GM23338 (cell line): ENCODE data around the gene LINC00305. TPM values are rescaled to one million over a fixed set of nuclear protein-coding genes. Genes with fewer than 3 reads are reported as not detected.

Experiments
- ATAC-seq: fragments of 200-7000 bp; cut with Tn5 transposase; 3 replicates; pipeline ENCODE4 v1.9.1; 2020
- DNase-seq: peaks from one replicate; pipeline ENCODE4 v3.0.0-alpha.2; 2015; ENCODE audit warnings: low spot score
- H2AFZ ChIP-seq: fragments of 200-600 bp; sonication (generic); 2 replicates; pipeline ENCODE4 v1.8.0; 2016; ENCODE audit warnings: antibody characterized with exemption, mild to moderate bottlenecking, moderate library complexity
- H3F3A ChIP-seq: fragments of 200-600 bp; sonication (generic); replicated peaks from 2 replicates; pipeline ENCODE4 v1.8.0; 2017; ENCODE audit warnings: antibody characterized with exemption, mixed run types, low read depth
- H3K27ac ChIP-seq: fragments of 200-600 bp; sonication (generic); 2 replicates; pipeline ENCODE4 v1.6.1; 2016; ENCODE audit warnings: low read depth
- H3K27me3 ChIP-seq: fragments of 200-600 bp; sonication (generic); 2 replicates; pipeline ENCODE4 v1.8.0; 2016; ENCODE audit warnings: mild to moderate bottlenecking, mixed run types, moderate library complexity; ENCODE audit not compliant: insufficient read depth
- H3K36me3 ChIP-seq: fragments of 200-600 bp; sonication (generic); 2 replicates; pipeline ENCODE4 v1.8.0; 2016; ENCODE audit warnings: mild to moderate bottlenecking; ENCODE audit not compliant: insufficient read depth
- H3K4me1 ChIP-seq: fragments of 200-600 bp; sonication (generic); 2 replicates; pipeline ENCODE4 v1.8.0; 2016; ENCODE audit warnings: mild to moderate bottlenecking, moderate library complexity; ENCODE audit not compliant: insufficient read depth
- H3K4me2 ChIP-seq: fragments of 200-600 bp; sonication (generic); 2 replicates; pipeline ENCODE4 v1.7.1; 2017; ENCODE audit warnings: mixed run types
- H3K4me3 ChIP-seq: fragments of 200-600 bp; sonication (generic); 2 replicates; pipeline ENCODE4 v1.6.1; 2016; ENCODE audit warnings: mixed run types
- H3K79me2 ChIP-seq: fragments of 200-600 bp; sonication (generic); replicated peaks from 2 replicates; pipeline ENCODE4 v1.8.0; 2017; ENCODE audit warnings: mild to moderate bottlenecking; ENCODE audit not compliant: insufficient read depth
- H3K9me2 ChIP-seq: fragments of 200-600 bp; sonication (generic); 2 replicates; pipeline ENCODE4 v1.8.0; 2017; ENCODE audit not compliant: insufficient read depth
- H4K20me1 ChIP-seq: fragments of 200-600 bp; sonication (generic); replicated peaks from 2 replicates; pipeline ENCODE4 v1.8.0; 2017; ENCODE audit warnings: mild to moderate bottlenecking; ENCODE audit not compliant: insufficient read depth
- H3K27ac Mint-ChIP-seq: 2 replicates; pipeline ENCODE4 v1.8.0; 2020; ENCODE audit warnings: inconsistent platforms, mild to moderate bottlenecking, moderate library complexity, mixed read lengths
- H3K27me3 Mint-ChIP-seq: 3 replicates; pipeline ENCODE4 v1.8.0; 2022; ENCODE audit warnings: low read depth, mild to moderate bottlenecking, moderate library complexity, mixed read lengths, inconsistent platforms; ENCODE audit not compliant: insufficient read depth, poor library complexity
- H3K36me3 Mint-ChIP-seq: 3 replicates; pipeline ENCODE4 v1.8.0; 2021; ENCODE audit warnings: low read depth, mild to moderate bottlenecking, inconsistent platforms, moderate library complexity, mixed read lengths
- H3K4me1 Mint-ChIP-seq: 3 replicates; pipeline ENCODE4 v1.8.0; 2020; ENCODE audit warnings: mild to moderate bottlenecking, inconsistent platforms, mixed read lengths
- H3K4me3 Mint-ChIP-seq: 3 replicates; pipeline ENCODE4 v1.8.0; 2021; ENCODE audit warnings: moderate library complexity, mild to moderate bottlenecking, inconsistent platforms, mixed read lengths
- H3K9me3 Mint-ChIP-seq: 3 replicates; pipeline ENCODE4 v1.8.0; 2020; ENCODE audit warnings: moderate library complexity, mild to moderate bottlenecking, inconsistent platforms, mixed read lengths
- CREB1 ChIP-seq: fragments of 250-450 bp; sonication (Bioruptor Pico); IDR thresholded peaks from 2 replicates; pipeline ENCODE4 v1.5.0; 2020; ENCODE audit warnings: low read depth, mild to moderate bottlenecking, moderate library complexity
- EZH2 ChIP-seq: fragments of 200-600 bp; sonication (generic); IDR thresholded peaks from one replicate; pipeline ENCODE4 v1.8.0; 2017; ENCODE audit warnings: antibody characterized with exemption, mild to moderate bottlenecking, low read depth; ENCODE audit not compliant: unreplicated experiment
- EZH2phosphoT487 ChIP-seq: fragments of 200-600 bp; sonication (generic); IDR thresholded peaks from one replicate; pipeline ENCODE4 v1.8.1; 2018; ENCODE audit warnings: antibody characterized with exemption; ENCODE audit not compliant: unreplicated experiment
- JUNB ChIP-seq: IDR thresholded peaks from one replicate; pipeline ENCODE4 v1.6.1; 2016; ENCODE audit warnings: antibody characterized with exemption; ENCODE audit not compliant: unreplicated experiment
- NANOG ChIP-seq: IDR thresholded peaks from 2 replicates; pipeline ENCODE4 v1.6.1; 2016; ENCODE audit warnings: antibody characterized with exemption, borderline replicate concordance
- STAT1 ChIP-seq: IDR thresholded peaks from one replicate; pipeline ENCODE4 v1.6.1; 2016; ENCODE audit warnings: antibody characterized with exemption; ENCODE audit not compliant: unreplicated experiment
- ZNF114 ChIP-seq: fragments of 250-450 bp; sonication (Bioruptor Pico); IDR thresholded peaks from 2 replicates; pipeline ENCODE4 v1.5.0; 2020; ENCODE audit warnings: mild to moderate bottlenecking, moderate library complexity
- ZNF331 ChIP-seq: fragments of 250-450 bp; sonication (Bioruptor Pico); IDR thresholded peaks from 2 replicates; pipeline ENCODE4 v1.5.0; 2020; ENCODE audit warnings: low read depth, mild to moderate bottlenecking, moderate library complexity
- polyA plus RNA-seq: library from polyadenylated mRNA; unstranded; fragments of >200 nt; fragmentation: Nextera tagmentation; extraction: Ambion mirVana; gene quantifications from 2 replicates; pipeline ENCODE4 v1.2.1, GENCODE V29; 2016
- total RNA-seq: library from RNA; depleted of rRNA; stranded (reverse); fragments of >200 nt; shearing (Covaris generic); gene quantifications from 2 replicates; pipeline ENCODE4 v1.2.3, GENCODE V29; 2014
- TF ChIP-seq, protein P1 (sequence below): IDR thresholded peaks from one replicate; pipeline ENCODE4 v1.6.1; 2018; ENCODE audit warnings: antibody characterized with exemption; ENCODE audit not compliant: unreplicated experiment
- TF ChIP-seq, protein P2 (sequence below): fragments of 250-450 bp; sonication (Bioruptor Pico); IDR thresholded peaks from 2 replicates; pipeline ENCODE4 v1.5.0; 2020; ENCODE audit warnings: mild to moderate bottlenecking, moderate library complexity
- TF ChIP-seq, protein P3 (sequence below): IDR thresholded peaks from 2 replicates; pipeline ENCODE4 v1.6.1; 2016; ENCODE audit warnings: antibody characterized with exemption

The LINC00305 gene
- total and polyA plus RNA-seq, 2 experiments from 2014 or later = not detected

DNA sequence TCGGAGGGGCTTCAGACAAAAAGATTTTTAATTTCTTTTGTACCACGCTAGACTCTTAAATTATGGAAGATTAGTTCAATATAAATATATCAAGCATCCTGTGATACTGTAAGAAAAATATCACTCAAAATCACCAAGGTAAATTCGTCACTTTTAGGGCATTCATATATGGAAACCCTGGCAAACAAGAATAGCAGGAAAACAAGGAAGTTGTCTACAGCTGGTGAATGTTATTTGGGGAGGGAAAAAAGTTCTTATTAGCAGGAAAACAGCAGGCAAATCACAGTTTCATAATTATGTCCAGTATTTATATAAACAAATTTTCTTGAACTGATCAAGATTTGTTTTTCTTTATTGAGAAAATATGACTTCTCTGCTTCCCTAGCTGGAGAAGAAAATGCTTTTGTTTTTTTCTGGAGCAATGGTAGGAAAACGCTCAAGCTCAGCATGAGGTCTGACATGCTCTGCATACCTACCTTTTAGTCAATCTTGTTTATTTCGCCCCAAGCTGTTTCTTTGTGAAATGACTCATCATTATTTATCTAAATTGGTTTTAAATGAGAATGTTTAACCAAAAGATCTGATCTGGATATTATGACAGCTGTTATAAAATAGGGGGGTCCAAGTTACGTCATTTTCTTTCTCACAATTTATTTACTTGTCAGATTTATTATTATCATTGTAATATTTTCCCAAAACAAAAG is 14.7 kb downstream of the LINC00305 start:
- H3K4me2 ChIP-seq = peak overlapping the region; percentile 23; the same call in 1 of the 2 replicates
- peaks cover 8% of the 10 kb centered on the region for H3K4me1 ChIP-seq
- TF ChIP-seq, protein P1, sequence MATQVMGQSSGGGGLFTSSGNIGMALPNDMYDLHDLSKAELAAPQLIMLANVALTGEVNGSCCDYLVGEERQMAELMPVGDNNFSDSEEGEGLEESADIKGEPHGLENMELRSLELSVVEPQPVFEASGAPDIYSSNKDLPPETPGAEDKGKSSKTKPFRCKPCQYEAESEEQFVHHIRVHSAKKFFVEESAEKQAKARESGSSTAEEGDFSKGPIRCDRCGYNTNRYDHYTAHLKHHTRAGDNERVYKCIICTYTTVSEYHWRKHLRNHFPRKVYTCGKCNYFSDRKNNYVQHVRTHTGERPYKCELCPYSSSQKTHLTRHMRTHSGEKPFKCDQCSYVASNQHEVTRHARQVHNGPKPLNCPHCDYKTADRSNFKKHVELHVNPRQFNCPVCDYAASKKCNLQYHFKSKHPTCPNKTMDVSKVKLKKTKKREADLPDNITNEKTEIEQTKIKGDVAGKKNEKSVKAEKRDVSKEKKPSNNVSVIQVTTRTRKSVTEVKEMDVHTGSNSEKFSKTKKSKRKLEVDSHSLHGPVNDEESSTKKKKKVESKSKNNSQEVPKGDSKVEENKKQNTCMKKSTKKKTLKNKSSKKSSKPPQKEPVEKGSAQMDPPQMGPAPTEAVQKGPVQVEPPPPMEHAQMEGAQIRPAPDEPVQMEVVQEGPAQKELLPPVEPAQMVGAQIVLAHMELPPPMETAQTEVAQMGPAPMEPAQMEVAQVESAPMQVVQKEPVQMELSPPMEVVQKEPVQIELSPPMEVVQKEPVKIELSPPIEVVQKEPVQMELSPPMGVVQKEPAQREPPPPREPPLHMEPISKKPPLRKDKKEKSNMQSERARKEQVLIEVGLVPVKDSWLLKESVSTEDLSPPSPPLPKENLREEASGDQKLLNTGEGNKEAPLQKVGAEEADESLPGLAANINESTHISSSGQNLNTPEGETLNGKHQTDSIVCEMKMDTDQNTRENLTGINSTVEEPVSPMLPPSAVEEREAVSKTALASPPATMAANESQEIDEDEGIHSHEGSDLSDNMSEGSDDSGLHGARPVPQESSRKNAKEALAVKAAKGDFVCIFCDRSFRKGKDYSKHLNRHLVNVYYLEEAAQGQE = no peak
- TF ChIP-seq EZH2 = no peak
- no peak for TF ChIP-seq ZNF331
- no peak for TF ChIP-seq JUNB
- no peak for TF ChIP-seq ZNF114 (CRISPR knock-in tag)
- TF ChIP-seq CREB1 (CRISPR knock-in tag) = 0 out of 2 replicates have a peak, but pooled peaks have one; percentile 45
- no peak for TF ChIP-seq STAT1
- TF ChIP-seq EZH2phosphoT487 = no peak
- TF ChIP-seq, protein P2, sequence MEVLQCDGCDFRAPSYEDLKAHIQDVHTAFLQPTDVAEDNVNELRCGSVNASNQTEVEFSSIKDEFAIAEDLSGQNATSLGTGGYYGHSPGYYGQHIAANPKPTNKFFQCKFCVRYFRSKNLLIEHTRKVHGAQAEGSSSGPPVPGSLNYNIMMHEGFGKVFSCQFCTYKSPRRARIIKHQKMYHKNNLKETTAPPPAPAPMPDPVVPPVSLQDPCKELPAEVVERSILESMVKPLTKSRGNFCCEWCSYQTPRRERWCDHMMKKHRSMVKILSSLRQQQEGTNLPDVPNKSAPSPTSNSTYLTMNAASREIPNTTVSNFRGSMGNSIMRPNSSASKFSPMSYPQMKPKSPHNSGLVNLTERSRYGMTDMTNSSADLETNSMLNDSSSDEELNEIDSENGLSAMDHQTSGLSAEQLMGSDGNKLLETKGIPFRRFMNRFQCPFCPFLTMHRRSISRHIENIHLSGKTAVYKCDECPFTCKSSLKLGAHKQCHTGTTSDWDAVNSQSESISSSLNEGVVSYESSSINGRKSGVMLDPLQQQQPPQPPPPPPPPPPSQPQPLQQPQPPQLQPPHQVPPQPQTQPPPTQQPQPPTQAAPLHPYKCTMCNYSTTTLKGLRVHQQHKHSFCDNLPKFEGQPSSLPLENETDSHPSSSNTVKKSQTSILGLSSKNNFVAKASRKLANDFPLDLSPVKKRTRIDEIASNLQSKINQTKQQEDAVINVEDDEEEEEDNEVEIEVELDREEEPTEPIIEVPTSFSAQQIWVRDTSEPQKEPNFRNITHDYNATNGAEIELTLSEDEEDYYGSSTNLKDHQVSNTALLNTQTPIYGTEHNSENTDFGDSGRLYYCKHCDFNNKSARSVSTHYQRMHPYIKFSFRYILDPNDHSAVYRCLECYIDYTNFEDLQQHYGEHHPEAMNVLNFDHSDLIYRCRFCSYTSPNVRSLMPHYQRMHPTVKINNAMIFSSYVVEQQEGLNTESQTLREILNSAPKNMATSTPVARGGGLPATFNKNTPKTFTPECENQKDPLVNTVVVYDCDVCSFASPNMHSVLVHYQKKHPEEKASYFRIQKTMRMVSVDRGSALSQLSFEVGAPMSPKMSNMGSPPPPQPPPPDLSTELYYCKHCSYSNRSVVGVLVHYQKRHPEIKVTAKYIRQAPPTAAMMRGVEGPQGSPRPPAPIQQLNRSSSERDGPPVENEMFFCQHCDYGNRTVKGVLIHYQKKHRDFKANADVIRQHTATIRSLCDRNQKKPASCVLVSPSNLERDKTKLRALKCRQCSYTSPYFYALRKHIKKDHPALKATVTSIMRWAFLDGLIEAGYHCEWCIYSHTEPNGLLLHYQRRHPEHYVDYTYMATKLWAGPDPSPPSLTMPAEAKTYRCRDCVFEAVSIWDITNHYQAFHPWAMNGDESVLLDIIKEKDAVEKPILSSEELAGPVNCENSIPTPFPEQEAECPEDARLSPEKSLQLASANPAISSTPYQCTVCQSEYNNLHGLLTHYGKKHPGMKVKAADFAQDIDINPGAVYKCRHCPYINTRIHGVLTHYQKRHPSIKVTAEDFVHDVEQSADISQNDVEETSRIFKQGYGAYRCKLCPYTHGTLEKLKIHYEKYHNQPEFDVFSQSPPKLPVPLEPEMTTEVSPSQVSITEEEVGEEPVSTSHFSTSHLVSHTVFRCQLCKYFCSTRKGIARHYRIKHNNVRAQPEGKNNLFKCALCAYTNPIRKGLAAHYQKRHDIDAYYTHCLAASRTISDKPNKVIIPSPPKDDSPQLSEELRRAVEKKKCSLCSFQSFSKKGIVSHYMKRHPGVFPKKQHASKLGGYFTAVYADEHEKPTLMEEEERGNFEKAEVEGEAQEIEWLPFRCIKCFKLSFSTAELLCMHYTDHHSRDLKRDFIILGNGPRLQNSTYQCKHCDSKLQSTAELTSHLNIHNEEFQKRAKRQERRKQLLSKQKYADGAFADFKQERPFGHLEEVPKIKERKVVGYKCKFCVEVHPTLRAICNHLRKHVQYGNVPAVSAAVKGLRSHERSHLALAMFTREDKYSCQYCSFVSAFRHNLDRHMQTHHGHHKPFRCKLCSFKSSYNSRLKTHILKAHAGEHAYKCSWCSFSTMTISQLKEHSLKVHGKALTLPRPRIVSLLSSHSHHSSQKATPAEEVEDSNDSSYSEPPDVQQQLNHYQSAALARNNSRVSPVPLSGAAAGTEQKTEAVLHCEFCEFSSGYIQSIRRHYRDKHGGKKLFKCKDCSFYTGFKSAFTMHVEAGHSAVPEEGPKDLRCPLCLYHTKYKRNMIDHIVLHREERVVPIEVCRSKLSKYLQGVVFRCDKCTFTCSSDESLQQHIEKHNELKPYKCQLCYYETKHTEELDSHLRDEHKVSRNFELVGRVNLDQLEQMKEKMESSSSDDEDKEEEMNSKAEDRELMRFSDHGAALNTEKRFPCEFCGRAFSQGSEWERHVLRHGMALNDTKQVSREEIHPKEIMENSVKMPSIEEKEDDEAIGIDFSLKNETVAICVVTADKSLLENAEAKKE (CRISPR knock-in tag) = peak; percentile 31; the same call in 1 of the 2 replicates
- TF ChIP-seq NANOG = 0 out of 2 replicates have a peak, but pooled peaks have one; percentile 26
- TF ChIP-seq, protein P3, sequence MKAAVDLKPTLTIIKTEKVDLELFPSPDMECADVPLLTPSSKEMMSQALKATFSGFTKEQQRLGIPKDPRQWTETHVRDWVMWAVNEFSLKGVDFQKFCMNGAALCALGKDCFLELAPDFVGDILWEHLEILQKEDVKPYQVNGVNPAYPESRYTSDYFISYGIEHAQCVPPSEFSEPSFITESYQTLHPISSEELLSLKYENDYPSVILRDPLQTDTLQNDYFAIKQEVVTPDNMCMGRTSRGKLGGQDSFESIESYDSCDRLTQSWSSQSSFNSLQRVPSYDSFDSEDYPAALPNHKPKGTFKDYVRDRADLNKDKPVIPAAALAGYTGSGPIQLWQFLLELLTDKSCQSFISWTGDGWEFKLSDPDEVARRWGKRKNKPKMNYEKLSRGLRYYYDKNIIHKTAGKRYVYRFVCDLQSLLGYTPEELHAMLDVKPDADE = no peak
- peaks cover 9% of the 10 kb centered on the region; the same call in 1 of the 2 replicates for H3K9me2 ChIP-seq
- Mint-ChIP-seq H3K27me3 (no peaks in the 10 kb centered on the region), H3K27ac (peak overlapping the region; percentile 96), H3K4me1 (peaks cover 44% of the 10 kb centered on the region), H3K4me3 (no peak overlapping the region), H3K9me3 (no peaks in the 10 kb centered on the region), H3K36me3 (no peaks in the 10 kb centered on the region)
- no peaks in the 10 kb centered on the region for H3F3A ChIP-seq
- H2AFZ ChIP-seq = no peak overlapping the region
- H3K27ac ChIP-seq = peak overlapping the region; percentile 43
- no peaks in the 10 kb centered on the region for H4K20me1 ChIP-seq
- H3K36me3 ChIP-seq = no peaks in the 10 kb centered on the region
- H3K4me3 ChIP-seq = no peak overlapping the region
- no peaks in the 10 kb centered on the region for H3K79me2 ChIP-seq
- no peaks in the 10 kb centered on the region for H3K27me3 ChIP-seq
- ATAC-seq (peak; percentile 73), DNase-seq (peak; percentile 87)
